HepG2 (cell line): ENCODE results near the gene CEP131. TPM values are rescaled to one million over a fixed set of nuclear protein-coding genes. Genes with fewer than 3 reads are reported as not detected.

Source experiments
- ATAC-seq: fragments of 200-7000 bp; cut with Tn5 transposase; 3 replicates; pipeline ENCODE4 v1.9.1; 2020; ENCODE audit warnings: mild to moderate bottlenecking, moderate library complexity
- BruUV-seq: library from RNA; stranded (reverse); fragments of 400-500 nt; replicated peaks from 2 replicates; lab custom pipeline; 2021; lab: Mats Ljungman, UMichigan
- CTCF ChIA-PET: fragments of 300-600 bp; formaldehyde crosslinking; extraction: SDS; loops from one replicate; lab custom pipeline; 2021; ENCODE audit warnings: low total read pairs, inconsistent platforms, low intra/inter-chr PET ratio; lab: Yijun Ruan, JAX
- POLR2A ChIA-PET: fragments of 350-600 bp; sonication (Branson Sonifier 250); formaldehyde crosslinking; loops from one replicate; lab custom pipeline; 2020; ENCODE audit warnings: antibody characterized with exemption, inconsistent platforms; lab: Yijun Ruan, JAX
- DNase-seq: peaks from one replicate; pipeline ENCODE4 v3.0.0-alpha.2; 2015; ENCODE audit warnings: low spot score
- FAIRE-seq: peaks from 3 replicates; lab custom pipeline; 2011; peaks lifted over from hg19 to GRCh38; lab: Jason Lieb, UNC
- H2AFZ ChIP-seq: one replicate; pipeline ENCODE4 v1.6.1; 2011; ENCODE audit warnings: low read length, inconsistent platforms
- H3K27ac ChIP-seq: fragments of 300-600 bp; 3 replicates; pipeline ENCODE4 v1.8.0; 2011; ENCODE audit warnings: mixed run types, mild to moderate bottlenecking, mixed read lengths, low read length, inconsistent platforms; ENCODE audit not compliant: insufficient read depth; ENCODE audit errors: extremely low read length
- H3K27me3 ChIP-seq, 2 experiments: fragments of 200-600 bp in 1 of 2; 2 replicates in 1 of 2; 3 replicates in 1 of 2; pipeline versions ENCODE4 v1.6.0 to v1.8.0; 2011; ENCODE audit warnings: low read length in 2 of 2, mild to moderate bottlenecking in 2 of 2, moderate library complexity in 2 of 2, inconsistent platforms in 1 of 2; ENCODE audit not compliant: insufficient read depth in 2 of 2, control insufficient read depth in 1 of 2
- H3K36me3 ChIP-seq, 2 experiments: fragments of 200-600 bp in 1 of 2; replicated peaks in 1 of 2; 2 replicates in 1 of 2; 3 replicates in 1 of 2; pipeline versions ENCODE4 v1.5.1 to v1.8.0; 2011; ENCODE audit warnings: low read length in 2 of 2, inconsistent platforms in 1 of 2; ENCODE audit not compliant: insufficient read depth in 2 of 2, control insufficient read depth in 1 of 2
- H3K4me1 ChIP-seq: 2 replicates; pipeline ENCODE4 v1.5.1; 2012; ENCODE audit warnings: low read length, inconsistent platforms; ENCODE audit not compliant: insufficient read depth
- H3K4me2 ChIP-seq: 2 replicates; pipeline ENCODE4 v1.6.0; 2011; ENCODE audit warnings: low read depth, low read length, inconsistent platforms
- H3K4me3 ChIP-seq, 3 experiments: fragments of 200-600 bp in 1 of 3; sonication (generic), shearing (Covaris generic) in 1 of 3; replicated peaks in 1 of 3; 2 replicates each; pipeline ENCODE4 v1.5.1; 2011 to 2016; ENCODE audit warnings: low read length in 3 of 3, inconsistent platforms in 2 of 3, low read depth in 2 of 3, mild to moderate bottlenecking in 2 of 3, control low read depth in 1 of 3, mixed read lengths in 1 of 3; ENCODE audit not compliant: insufficient read depth in 1 of 3
- H3K79me2 ChIP-seq: one replicate; pipeline ENCODE4 v1.6.1; 2011; ENCODE audit warnings: low read length, inconsistent platforms; ENCODE audit not compliant: insufficient read depth
- H3K9ac ChIP-seq: 2 replicates; pipeline ENCODE4 v1.6.0; 2011; ENCODE audit warnings: mild to moderate bottlenecking, low read depth, low read length, inconsistent platforms; ENCODE audit not compliant: insufficient read depth
- H3K9me3 ChIP-seq: 2 replicates; pipeline ENCODE4 v1.5.1; 2012; ENCODE audit warnings: mild to moderate bottlenecking, low read length
- H4K20me1 ChIP-seq: 2 replicates; pipeline ENCODE4 v1.6.0; 2011; ENCODE audit warnings: inconsistent platforms, mild to moderate bottlenecking, low read length, moderate library complexity; ENCODE audit not compliant: insufficient read depth
- GTF3A ChIP-seq: sonication (generic); formaldehyde crosslinking; conservative IDR thresholded peaks from 2 replicates; pipeline ENCODE4 v1.4.0; 2020; ENCODE audit warnings: mild to moderate bottlenecking, missing genetic modification reagents
- HBP1 ChIP-seq: IDR thresholded peaks from 2 replicates; pipeline ENCODE4 v1.6.1; 2016; ENCODE audit warnings: low read depth, control low read depth
- NR2C2 ChIP-seq: sonication (generic); formaldehyde crosslinking; IDR thresholded peaks from 2 replicates; pipeline ENCODE4 v1.4.0; 2020; ENCODE audit warnings: missing genetic modification reagents, mild to moderate bottlenecking, moderate library complexity, borderline replicate concordance
- RBFOX2 ChIP-seq: fragments of 200-400 bp; formaldehyde crosslinking; IDR thresholded peaks from 2 replicates; pipeline ENCODE4 v1.6.1; 2017; ENCODE audit warnings: low read depth, mild to moderate bottlenecking, low read length
- SNRNP70 ChIP-seq: fragments of 200-400 bp; formaldehyde crosslinking; IDR thresholded peaks from 2 replicates; pipeline ENCODE4 v1.6.1; 2017; ENCODE audit warnings: mild to moderate bottlenecking, low read depth, low read length, moderate library complexity
- ZNF343 ChIP-seq: sonication (generic); formaldehyde crosslinking; IDR thresholded peaks from 2 replicates; pipeline ENCODE4 v1.4.0; 2020; ENCODE audit warnings: mild to moderate bottlenecking, missing genetic modification reagents
- ZNF510 ChIP-seq: sonication (generic); formaldehyde crosslinking; IDR thresholded peaks from 2 replicates; pipeline ENCODE4 v1.4.0; 2020; ENCODE audit warnings: low read depth, mild to moderate bottlenecking, missing genetic modification reagents
- ZNF577 ChIP-seq: sonication (generic); formaldehyde crosslinking; IDR thresholded peaks from 2 replicates; pipeline ENCODE4 v1.4.0; 2020; ENCODE audit warnings: mild to moderate bottlenecking, low read depth, missing genetic modification reagents, borderline replicate concordance
- WGBS: methylation state at CpG from one replicate; pipeline ENCODE4 v1.1.6; 2017; ENCODE audit warnings: low lambda C conversion rate; 5-methylcytosine and 5-hydroxymethylcytosine counted together
- in situ Hi-C: cut with HindIII; loops from 2 replicates; pipeline ENCODE4 v1.10.0; 2017; ENCODE audit warnings: low pct_unique_long_range_greater_than_20kb; ENCODE audit not compliant: extremely low pct_ligation_motif_present
- intact Hi-C: fragments of 100-400 bp; cut with micrococcal nuclease; formaldehyde crosslinking; loops from one replicate; pipeline ENCODE4 v1.10.0; 2022; ENCODE audit not compliant: unreplicated experiment
- polyA plus RNA-seq, 8 experiments: library from polyadenylated mRNA; depleted of rRNA in 3 of 8; stranded (reverse) in 7 of 8; unstranded in 1 of 8; fragments of >200 nt; fragmentation: Illumina TruSeq in 4 of 8; extraction: Trizol in 4 of 8; gene quantifications; 2 replicates each; pipeline versions ENCODE4 v1.2.1 to v1.2.3, GENCODE V29; 2011 to 2016; ENCODE audit warnings: low read depth in 4 of 8, missing spikeins in 1 of 8, mixed read lengths in 1 of 8; ENCODE audit not compliant: insufficient read depth in 1 of 8
- total RNA-seq, 5 experiments: library from RNA; depleted of rRNA; stranded (reverse); fragments of >200 nt; fragmentation: Illumina TruSeq; extraction: Trizol; gene quantifications; 2 replicates each; pipeline ENCODE4 v1.2.3, GENCODE V29; 2016; ENCODE audit warnings: low read depth in 1 of 5

Gene CEP131
- total and polyA plus RNA-seq, 2 of the 13 experiments (the other 11 are each of a cell fraction or from before 2014, with no cell fraction given) = 5.0 to 16.8 TPM

DNA sequence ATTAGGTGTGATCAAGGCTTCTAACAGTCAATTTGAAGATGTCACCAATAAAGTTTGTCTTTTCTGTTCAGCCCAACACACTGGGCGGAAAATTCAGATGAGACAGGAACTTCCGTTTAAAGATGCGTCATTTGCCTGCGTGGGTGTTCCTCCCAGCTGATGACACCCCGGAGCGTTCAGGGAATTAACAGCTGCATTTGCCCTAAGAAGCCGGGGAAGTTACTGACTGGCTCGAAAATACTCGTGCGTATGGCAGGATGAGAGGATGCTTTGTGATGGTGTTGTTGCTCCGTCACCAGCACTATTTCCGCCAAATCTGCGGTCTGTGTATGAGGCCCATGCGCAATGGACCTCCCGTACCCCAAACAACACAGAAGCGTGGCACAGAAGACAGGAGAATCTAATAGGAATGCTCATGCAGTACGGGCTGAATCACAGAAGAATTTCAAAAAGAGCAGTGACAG, 69.4 kb downstream of the CEP131 start:
- Histone ChIP-seq H3K4me2 (no peak overlapping the region), H3K79me2 (no peaks in the 10 kb centered on the region), H3K4me3 (no peak overlapping the region), H3K27me3 (no peaks in the 10 kb centered on the region), H2AFZ (no peak overlapping the region), H3K27ac (no peak overlapping the region), H3K4me1 (peaks cover 4% of the 10 kb centered on the region; the same call in 1 of the 2 replicates), H3K36me3 (no peaks in the 10 kb centered on the region), H4K20me1 (no peaks in the 10 kb centered on the region), H3K9me3 (no peaks in the 10 kb centered on the region), H3K9ac (no peak overlapping the region)
- in situ Hi-C loops (no loop called here), intact Hi-C loops (no loop called here)
- WGBS = 95% methylated on average over 17 of the region's 17 CpGs
- ATAC-seq (no peak), DNase-seq (no peak), FAIRE-seq (no peak)
- ChIA-PET POLR2A (interaction anchor here (1.3 kb wide), 1 partner anchor 12 kb away, joined by 4 read pairs; the partner anchor contains the start of gene PVALEF), CTCF (no interaction called here)
- TF ChIP-seq NR2C2 (CRISPR knock-in tag) (no peak), GTF3A (CRISPR knock-in tag) (no peak), ZNF343 (no peak), ZNF577 (CRISPR knock-in tag) (no peak), HBP1 (no peak), RBFOX2 (no peak), ZNF510 (CRISPR knock-in tag) (no peak), SNRNP70 (no peak)
- no TSS peak for BruUV-seq
